Measurements from ENCODE around the gene MLYCD.

DNA sequence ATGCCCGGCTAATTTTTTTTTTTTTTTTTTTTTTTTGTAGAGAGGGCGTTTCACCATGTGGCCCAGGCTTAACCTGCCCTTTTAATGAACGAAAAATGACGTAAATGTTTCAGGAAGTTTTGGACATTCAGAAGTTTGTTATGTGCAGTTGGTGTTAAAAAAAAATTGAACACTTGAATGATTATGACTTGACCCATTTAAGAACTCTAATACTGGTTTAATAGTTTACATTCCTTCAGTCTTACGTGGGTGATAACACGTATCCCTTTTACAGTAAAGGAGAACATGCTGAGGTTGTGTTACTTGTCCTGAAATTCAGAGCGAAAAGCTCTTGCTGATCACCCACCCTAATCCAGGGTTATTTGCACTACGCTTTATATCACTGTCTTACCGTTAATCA is 1.7 kb downstream of the MLYCD start:
- TF ChIP-seq POLR2A (IDR thresholded peaks at IDR 0.05) = no peak
- TF ChIP-seq, protein P1, sequence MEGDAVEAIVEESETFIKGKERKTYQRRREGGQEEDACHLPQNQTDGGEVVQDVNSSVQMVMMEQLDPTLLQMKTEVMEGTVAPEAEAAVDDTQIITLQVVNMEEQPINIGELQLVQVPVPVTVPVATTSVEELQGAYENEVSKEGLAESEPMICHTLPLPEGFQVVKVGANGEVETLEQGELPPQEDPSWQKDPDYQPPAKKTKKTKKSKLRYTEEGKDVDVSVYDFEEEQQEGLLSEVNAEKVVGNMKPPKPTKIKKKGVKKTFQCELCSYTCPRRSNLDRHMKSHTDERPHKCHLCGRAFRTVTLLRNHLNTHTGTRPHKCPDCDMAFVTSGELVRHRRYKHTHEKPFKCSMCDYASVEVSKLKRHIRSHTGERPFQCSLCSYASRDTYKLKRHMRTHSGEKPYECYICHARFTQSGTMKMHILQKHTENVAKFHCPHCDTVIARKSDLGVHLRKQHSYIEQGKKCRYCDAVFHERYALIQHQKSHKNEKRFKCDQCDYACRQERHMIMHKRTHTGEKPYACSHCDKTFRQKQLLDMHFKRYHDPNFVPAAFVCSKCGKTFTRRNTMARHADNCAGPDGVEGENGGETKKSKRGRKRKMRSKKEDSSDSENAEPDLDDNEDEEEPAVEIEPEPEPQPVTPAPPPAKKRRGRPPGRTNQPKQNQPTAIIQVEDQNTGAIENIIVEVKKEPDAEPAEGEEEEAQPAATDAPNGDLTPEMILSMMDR (IDR thresholded peaks at IDR 0.05) = no peak
